Esophagus muscularis mucosa (tissue), 3 donors: ENCODE results near the gene ITGA7.

Source experiments
- CTCF ChIP-seq, 3 experiments: fragments of 200-600 bp in 2 of 3; fragments of 450-650 bp in 1 of 3; sonication (generic) in 2 of 3; IDR thresholded peaks; one replicate each; pipeline ENCODE4 v1.5.1; 2017 to 2019; ENCODE audit warnings: antibody characterized with exemption in 3 of 3, mild to moderate bottlenecking in 2 of 3, moderate library complexity in 1 of 3
- POLR2A ChIP-seq: fragments of 450-650 bp; IDR thresholded peaks from one replicate; pipeline ENCODE4 v1.6.1; 2017; ENCODE audit warnings: antibody characterized with exemption, moderate library complexity, mild to moderate bottlenecking, low read depth
- POLR2AphosphoS5 ChIP-seq, 2 donors: sonication (generic); formaldehyde crosslinking; IDR thresholded peaks; one replicate each; pipeline ENCODE4 v1.6.1; 2017; ENCODE audit warnings: antibody characterized with exemption in 2 of 2

GRCh38 chr12:55745361-55746173 is 37.9 kb upstream of the ITGA7 start:
- TF ChIP-seq CTCF (IDR thresholded peaks at IDR 0.05) (no peak), POLR2A (no peak), POLR2AphosphoS5 (IDR thresholded peaks at IDR 0.05) (no peak)
